HL-60/S4 treated with phorbol 12-myristate 13-acetate at 8.2 ng/mL for 4 days and 3 days (cell line): ENCODE data around the gene TCF7.
"Not testable (repeated sequence)": the region's sequence is repeated elsewhere in the genome, so short reads cannot be mapped to it uniquely, and the experiment has no call there.

Source experiments
- in situ Hi-C: fragments of 300-500 bp; cut with MboI; formaldehyde crosslinking; loops from 2 replicates; pipeline ENCODE4 v1.15.0; 2022; ENCODE audit warnings: low sequenced_read_pairs

TCF7 gene

GRCh38 chr5:134143944-134144941, 29.8 kb downstream of the TCF7 start:
- in situ Hi-C loops, result no loop called here

GRCh38 chr5:134145041-134145757, 30.7 kb downstream of the TCF7 start:
- in situ Hi-C loops, result no loop called here

DNA sequence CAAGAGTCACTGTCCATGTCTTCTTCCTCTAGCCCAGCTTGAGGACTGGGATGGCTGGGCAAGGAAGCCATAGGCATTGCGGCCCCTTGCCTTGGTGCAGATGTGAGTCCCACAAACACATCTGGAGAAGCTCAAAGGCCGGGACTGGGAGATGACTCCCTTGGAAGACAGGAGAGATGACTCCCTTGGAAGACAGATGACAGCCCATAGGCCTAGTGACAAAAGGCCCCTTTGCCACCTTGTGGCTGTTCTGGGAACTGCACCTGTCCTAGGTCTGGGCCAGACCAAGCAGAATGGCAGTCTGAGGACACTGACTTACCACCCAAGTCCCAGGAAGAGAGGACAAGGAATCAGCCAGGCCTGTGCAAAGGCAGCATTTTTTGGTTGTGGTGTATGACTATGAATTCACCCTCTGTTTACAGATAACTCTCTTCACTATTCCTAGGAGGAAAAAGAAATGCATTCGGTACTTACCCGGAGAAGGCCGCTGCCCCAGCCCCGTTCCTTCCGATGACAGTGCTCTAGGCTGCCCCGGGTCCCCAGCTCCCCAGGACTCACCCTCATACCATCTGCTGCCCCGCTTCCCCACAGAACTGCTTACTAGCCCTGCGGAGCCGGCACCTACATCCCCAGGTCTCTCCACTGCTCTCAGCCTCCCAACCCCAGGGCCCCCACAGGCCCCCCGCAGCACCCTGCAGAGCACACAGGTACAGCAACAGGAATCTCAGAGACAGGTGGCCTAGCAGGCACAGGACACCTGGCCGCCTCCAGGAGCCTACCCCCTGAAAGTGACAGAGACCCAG, 31.5 kb downstream of the TCF7 start:
- in situ Hi-C loops, result no loop called here

GRCh38 chr5:134146651-134147518, 32.4 kb downstream of the TCF7 start:
- in situ Hi-C loops, result no loop called here

GRCh38 chr5:134148316-134148715, 33.8 kb downstream of the TCF7 start:
- in situ Hi-C loops, result no loop called here

DNA sequence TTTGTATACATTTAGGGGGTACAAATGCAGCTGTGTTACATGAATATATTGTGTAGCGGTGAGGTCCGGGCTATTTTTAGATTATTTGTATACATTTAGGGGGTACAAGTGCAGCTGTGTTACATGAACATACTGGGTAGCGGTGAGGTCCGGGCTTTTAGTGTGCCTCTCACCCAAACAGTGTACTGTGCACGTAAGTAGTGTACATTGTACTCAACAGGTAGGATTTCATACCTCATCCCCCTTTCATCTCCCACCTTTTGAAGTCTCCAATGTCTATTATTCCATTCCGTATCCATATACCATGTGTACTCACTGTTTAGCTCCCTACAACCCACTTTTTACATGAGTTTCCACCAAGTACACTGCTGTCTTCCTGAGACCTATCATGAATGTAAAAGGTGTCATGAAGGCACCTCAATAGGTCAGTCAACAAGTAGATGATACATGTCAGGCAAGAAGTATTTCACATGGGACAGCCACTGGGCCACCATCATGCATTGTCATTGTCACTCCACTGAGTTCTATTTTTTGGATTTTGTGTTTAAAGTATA, 34.6 kb downstream of the TCF7 start:
- in situ Hi-C loops, result no loop called here

DNA sequence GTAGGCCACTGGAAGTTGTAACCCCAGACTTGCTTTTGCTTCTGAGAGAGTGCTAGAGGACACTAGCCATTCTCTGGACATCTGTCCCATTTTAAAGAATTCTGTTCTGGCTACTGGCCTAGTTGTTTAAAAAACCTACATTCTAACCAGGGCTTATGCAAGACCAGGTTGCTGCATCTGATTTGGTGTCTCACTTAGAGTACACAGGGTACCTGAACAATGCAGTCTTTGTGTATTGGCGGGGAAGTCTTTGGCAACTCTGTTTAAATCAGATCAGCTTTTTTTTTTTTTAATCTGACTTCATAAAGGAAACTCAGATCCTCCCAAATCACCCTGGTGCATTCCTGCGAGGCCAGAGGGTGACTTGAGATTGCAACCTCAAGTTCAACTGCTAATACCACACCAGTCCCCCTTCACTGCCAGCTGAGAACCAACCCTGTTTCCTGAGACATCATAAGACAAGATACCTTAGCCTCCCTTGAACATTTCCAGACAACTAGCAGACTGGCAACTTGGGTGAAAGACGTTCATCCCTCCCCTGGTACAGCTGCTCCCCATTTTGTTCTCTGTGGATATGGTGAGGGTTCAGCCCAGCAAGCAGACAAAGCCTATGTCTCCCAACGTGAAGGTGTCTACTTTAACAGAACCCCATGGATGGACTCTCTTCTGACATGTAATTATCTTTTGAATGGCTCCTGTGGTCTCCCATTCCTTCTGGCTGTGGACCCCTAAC, 35.3 kb downstream of the TCF7 start:
- in situ Hi-C loops, result no loop called here

GRCh38 chr5:134151723-134152122, 37.2 kb downstream of the TCF7 start:
- in situ Hi-C loops, result no loop called here

- in situ Hi-C loops, result not testable (repeated sequence)
Measured at GRCh38 chr5:134152173-134152832, 37.8 kb downstream of the TCF7 start.

GRCh38 chr5:134153241-134153640, 38.8 kb downstream of the TCF7 start:
- in situ Hi-C loops, result no loop called here

GRCh38 chr5:134153657-134154056, 39.2 kb downstream of the TCF7 start:
- in situ Hi-C loops, result no loop called here

GRCh38 chr5:134161513-134162395, 47.3 kb downstream of the TCF7 start:
- in situ Hi-C loops, result no loop called here

- in situ Hi-C loops, result no loop called here
Measured at GRCh38 chr5:134162592-134162991, 48.1 kb downstream of the TCF7 start.

DNA sequence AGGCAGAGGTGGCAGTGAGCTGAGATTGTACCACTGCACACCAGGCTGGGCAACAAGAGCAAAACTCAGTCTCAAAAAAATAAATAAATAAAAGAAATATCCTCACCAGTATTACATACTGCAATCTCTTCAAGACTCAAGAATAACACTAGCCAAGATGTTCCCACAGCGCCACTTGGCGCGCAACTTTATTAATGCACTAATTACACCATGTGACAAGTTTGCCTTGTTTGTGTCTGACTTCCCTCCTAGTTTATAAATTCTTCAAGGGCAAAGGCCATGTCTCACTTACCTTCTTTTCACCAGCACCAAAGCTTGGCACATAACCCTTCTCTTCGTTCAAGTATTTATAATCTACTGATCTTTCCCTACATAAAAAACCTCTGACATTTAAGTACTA, 57.5 kb downstream of the TCF7 start:
- in situ Hi-C loops, result no loop called here

DNA sequence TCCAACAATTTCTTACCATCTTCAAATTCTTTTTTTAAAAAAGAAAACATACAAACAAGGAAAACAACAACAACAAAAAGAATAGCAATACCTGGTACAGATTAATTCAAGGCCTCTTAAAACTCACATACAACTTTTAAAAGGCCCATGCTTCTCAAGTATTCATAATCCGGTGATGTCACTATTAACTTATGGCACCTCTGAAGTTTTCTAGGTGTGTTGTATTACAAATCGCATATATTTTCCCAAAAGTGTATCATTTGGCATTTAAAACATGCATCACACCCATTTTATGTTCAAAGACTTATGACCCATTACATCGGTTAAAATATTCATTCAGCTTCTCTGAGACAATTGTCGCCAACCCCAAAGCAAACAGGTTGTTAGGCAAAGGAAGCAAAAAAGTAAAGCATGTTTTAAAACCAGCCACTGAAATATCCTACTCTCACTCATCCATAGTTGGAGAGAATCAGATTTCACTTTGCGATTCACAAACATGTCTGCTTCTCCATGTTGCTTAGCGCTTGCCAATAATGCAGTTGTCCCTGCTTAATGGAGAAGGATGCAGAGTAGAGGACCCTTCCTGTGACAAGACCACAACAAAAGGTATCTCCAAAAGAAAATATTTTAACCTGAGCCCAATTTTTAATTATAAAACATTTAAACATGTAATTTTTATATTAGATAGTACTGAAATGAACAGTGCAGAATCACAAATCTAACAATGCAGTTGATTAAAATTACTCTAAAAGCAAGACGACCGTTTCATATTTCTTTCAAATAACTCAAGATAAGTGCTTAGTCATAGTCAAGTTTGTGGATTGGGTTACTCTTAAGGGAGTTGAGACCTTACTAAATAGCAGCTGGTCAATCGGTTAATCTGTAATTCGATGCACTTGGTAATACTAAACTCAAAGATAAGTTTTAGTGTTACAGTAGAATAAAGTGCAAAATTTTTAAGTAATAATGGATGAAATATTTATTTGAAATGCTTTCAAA, 60.7 kb downstream of the TCF7 start:
- in situ Hi-C loops, result loop anchor here (25.0 kb wide), 1 partner anchor 112 kb away; no protein-coding TSS in a partner anchor

DNA sequence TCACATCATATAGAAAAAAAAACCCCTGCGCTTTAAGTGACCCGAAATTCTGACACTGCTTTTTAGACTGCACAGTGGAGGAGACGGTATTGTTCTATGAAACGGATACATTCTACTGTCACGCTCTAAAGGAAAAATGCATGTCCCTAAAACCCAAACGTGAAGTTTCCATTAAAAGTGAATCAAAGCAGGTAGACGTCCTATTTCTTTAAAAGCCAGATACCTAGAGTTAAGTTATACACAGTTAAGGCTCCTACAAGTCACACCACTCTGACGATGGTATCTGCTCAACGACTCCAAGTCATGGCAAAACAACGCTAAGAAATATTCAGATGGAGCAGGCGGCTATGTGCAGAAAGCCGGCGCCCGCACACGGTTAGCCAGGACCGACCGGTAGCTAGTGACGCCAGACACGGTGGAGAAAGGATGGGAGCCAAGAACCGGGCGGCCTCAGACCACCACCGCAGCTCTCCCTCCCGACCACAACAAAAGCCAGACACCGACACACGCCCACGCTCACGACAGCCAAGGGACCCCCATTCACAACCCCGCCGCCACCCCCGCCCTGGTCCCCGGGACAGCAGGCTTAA, 61.5 kb downstream of the TCF7 start:
- in situ Hi-C loops, result loop anchor here (25.0 kb wide), 1 partner anchor 111 kb away; no protein-coding TSS in a partner anchor
